Pulmonary artery endothelial cell (primary cell): Measurements from ENCODE around the gene MAP7. TPM values are rescaled to one million over a fixed set of nuclear protein-coding genes. Genes with fewer than 3 reads are reported as not detected.

Source experiments
- DNase-seq: peaks from one replicate; pipeline ENCODE4 v3.0.0-alpha.2; 2011; ENCODE audit warnings: low read depth, low spot score
- total RNA-seq: library from RNA; depleted of rRNA; stranded (reverse); fragments of >200 nt; gene quantifications from 2 replicates; pipeline ENCODE4 v1.2.3, GENCODE V29; 2014

MAP7 gene
- total RNA-seq, 1 donor from 2014 or later, result 0.66 TPM

DNA sequence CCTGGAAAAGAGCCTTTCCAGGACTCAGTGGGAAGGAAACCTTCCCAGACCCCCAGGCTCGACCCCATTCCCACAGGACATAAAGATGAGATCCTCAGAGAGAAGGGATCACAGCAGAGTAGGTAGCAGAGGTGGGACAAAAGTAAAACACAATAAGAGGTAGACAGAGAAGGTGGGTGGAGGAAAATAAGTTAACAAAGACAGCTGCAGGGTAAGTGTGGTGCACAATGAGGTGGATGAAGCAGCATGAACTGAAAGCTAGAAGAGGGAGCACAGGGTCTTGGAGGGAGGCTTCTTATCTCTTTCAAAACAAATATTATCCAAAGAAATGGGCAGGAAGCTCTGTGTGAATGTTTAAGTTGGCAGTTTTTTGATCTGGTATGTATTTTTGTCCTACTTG, 14.0 kb upstream of the MAP7 start:
- DNase-seq, result no peak

DNA sequence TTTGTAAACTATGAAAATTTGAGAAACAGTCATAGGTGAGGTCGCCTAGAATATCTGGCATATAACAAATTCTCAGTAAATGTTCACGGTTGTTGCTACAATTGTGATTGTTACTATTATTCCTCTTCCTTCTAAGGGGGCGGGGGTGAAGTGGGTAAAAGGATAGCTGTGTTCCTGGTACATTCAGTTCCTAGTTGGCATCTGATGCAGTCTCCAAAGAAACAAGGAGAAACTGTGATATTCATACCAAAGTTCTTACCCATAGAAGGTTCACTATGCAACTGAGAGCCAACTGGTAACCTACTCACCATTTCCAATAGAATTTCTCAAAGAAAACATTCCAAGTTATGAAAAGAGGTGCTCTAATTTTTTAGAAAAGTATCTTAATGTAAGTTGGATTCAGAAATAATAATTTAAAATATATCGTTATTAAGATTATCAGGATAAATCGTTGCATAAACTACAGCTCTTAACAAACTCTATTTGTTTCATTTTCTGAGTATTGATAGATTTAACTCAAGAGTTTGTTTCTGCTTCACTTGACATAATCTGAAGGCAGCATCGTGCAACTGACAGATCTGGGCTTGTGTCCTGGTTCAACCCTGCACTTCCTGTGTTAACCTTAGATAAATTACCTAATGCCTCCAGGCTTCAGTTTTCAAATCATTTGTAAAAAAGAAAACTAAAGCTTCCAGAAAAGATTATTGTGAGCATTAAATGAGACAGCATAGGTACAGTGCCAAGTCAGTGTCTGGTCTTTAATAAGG, 13.3 kb upstream of the MAP7 start:
- no peak for DNase-seq

DNA sequence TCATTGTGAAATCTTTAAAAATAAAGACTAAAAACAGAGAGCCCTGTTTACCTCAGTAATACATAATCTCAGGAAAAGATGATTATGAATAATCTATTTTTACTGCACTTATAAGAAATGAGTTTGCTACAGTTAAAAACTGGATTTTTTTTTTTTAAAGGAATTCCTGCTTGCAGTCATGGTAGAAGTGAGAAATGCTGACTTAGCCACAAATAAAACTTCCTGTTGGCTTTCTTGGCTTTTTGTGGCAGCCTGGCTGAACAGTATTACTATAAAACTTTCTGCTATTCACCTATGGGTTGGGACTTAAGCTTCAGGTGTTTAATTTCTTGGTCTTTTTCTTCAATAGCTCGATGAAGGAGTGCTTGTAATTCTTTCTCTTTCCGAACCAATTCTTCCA, 12.0 kb upstream of the MAP7 start:
- no peak for DNase-seq

DNA sequence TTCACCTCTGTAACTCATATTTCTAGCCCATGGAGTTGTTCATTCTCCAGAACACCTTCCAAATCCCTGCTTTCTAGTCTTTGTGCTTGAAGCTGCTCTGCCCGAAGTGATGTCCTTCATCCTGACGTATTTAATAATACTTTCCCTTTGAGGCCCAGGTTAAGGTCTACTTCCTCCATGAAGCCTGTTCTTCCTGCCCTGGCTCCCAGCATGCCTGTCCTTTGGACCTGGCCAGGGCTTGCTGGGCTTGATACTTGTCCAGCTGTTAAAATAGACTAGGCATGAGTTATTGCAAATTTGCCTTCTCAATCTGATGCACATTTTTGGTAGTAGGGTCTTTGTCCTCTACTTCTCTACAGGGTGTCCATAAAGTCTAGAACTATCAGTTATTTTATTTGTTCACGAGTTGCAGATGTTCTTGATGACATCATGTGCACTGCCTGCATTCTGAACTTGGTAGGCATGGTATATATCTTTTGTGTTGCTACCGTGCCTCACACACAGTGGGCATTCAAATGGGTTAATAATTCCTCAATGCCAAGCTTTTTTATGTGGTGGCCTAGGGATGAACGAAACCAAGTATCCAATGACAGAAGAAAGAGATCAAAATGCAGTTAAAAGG, 3.1 kb upstream of the MAP7 start:
- no peak for DNase-seq

DNA sequence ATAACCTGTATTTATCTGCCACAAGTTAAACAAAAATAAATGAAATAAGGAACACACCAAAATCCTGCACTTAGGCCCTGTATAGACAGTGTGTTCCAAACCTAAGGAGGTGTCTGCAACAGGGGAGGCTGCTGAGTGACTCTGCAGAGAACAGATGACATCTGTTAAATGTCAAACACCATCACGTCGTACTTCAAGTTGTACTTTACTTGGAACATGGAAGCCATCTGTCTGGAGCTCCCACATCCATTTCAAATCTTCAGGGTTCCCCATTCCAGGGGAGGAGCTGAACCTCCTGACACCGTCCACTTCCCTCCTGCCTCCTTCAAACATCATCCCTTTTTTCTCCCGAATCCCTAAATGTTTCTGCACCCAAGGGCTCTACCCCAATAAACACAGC, 1.8 kb upstream of the MAP7 start:
- no peak for DNase-seq

DNA sequence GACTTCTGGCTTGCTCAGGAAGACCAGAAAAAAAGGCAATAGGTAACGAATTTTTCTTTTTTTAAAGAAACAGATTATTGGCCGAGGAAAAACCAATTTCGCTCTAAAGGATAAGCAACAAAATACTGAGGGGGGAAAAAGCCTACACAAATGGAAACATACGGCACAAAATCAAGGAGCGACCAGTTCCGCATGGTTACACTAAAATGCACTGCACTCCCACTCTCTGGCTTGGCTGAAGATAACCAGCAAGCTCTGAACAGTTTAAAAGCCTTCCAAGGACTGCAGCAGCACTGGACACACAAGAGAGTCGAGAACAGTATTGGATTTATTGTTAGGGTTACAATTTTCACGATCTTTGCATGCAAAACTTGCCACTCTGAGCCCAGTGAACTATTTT, 881 bp upstream of the MAP7 start:
- no peak for DNase-seq

DNA sequence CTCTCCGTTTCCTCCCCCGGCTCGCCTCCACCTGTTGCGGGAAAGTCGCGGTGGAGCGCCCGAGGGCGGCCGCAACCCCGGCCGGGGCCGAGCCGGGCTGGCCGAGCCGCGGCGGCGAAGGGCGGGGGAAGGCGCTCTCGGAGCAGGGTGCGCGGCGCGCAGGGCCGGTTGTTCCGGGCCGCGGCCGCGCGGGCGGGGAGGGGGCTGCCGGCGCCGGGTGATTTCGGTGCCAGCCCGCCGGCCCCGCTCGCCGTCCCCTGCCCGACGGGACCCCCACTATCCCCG, 235 bp downstream of the MAP7 start:
- no peak for DNase-seq

DNA sequence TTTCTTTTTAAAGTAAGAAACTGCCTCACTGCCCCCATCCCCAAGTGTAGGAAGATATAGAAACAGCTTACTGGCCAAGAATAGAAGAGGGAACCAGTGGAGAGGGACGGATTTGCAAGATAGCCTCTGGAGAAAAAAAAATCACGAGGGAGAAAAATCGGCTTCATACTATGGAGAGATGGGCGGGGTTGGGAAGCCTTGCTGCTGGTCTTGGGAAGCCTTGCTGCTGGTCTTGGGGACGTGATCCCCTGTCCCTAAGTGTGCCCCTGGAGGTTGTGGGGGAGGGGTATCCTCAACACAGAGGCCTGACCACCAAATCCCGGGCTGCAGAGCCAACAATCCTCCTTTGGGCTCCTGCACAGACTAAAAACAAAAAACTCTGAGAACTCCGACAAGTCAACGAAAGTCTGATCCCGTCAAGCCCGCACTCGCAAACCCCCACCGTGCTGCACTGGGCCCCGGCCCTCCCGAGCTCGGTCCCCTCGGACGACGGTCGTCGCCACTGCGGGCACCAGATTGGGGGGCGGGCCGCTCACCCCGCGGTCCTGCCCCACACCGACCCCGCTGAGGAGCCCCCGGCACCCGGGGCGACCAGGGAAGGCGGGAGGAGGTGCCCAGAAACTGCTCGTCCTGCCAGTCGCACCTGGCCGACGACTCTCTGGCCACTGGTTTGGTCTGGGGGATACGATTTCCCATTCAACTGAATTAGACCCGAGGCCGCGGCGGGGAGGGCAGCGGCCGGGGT, 750 bp downstream of the MAP7 start:
- DNase-seq, result no peak

DNA sequence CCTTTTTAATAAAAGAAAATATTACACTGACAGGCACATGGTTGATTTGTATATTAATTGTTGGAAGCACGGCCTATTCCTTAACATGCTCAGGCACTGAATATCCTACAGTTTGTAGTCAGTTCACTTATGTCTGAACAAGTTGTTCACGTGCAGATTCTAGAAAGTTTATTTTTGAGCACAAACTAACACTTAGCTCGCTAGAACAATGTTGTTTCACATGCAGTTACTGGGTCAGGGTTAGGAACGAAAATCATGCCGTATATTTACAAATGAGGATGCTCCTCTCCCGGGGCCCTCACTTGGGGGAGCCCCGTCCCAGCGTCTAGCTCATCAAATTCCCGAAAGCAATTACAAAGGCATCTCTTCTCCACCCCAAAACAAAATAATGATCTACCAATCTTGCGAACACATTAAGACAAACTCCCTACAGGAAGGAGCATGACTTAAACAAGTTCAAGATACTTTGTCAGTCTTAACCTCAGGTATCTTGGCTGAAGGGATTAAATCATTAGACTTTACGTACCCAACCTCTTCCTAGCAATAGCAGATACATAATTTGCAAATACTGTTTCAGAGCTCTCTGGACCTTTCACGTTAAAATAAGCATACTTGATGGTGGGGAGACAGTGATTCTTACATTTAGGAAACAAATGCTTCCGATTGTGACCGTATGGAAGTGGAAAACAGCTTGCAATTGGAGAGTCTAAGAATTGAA, 1.5 kb downstream of the MAP7 start:
- no peak for DNase-seq

DNA sequence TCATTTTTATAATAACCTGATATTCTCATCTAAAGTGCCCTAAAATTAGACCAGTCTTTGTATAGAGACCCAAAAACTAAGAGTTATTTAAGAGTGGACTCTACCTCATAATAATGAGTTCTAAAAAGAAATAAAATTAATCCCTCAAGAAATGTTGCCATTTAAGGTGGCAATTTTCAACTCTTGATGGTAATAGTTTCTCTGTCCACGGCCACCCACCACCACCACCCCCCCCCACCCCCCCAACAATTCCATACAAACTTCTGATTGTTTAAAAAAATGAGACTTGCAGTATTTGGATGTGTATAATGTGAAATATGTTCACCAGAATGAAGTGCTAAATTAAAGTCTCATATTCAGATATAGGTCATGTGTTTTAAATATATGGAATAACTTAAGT, 2.4 kb downstream of the MAP7 start:
- DNase-seq, result no peak

DNA sequence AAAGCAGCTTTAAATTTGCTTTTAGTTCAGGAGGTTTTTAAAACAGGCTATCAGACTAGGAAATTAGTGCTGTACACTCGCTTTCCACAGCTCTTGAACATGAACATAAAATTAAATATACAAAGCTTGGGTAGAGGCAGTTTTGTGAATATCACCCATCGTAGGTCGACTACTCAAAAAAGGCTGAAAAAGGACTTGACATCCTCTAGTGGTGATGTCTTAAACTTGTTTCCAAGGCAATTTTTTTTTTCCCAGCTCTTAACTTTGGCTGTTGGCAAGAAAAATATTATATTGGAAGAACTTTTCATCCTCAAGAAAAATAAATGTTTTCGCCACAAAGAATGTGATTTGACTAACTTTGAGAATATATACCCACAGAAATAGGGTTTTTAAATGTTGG, 2.9 kb downstream of the MAP7 start:
- no peak for DNase-seq

DNA sequence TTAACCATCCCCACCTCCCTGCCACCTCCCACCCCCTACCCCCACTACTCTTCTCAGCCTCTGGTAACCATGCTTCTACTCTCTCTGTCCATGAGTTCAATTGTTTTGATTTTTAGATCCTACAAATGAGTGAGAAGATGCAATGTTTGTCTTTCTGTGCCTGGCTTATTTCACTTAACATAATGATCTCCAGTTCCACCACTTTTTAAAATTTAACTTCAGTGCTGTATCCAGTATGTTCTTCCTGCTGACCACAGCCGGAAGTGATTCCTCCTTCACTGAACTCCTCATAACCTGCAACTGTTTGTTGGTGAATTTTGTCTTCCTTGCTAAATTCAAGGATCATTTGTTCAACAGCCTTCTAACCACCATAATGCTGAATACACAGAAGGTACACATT, 3.9 kb downstream of the MAP7 start:
- no peak for DNase-seq

DNA sequence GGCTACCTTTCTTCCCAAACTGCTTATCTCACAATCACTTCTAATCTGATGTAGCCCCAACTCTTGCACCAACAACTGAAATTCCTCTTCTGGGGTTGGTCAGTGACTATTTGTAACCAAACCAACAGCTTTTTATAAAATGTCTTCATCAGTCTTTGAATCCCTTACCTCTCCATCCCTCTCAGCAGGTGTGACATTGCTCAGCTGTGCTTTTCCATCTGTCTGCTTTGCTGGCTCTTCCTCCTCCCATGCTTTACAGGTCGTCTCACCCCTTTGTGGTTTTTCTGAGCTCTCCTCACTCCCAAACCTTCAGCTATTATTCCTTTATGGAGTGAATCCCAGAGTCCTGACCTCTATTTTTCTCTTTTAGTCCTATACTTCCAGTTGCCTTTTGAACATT, 5.9 kb downstream of the MAP7 start:
- DNase-seq, result no peak

DNA sequence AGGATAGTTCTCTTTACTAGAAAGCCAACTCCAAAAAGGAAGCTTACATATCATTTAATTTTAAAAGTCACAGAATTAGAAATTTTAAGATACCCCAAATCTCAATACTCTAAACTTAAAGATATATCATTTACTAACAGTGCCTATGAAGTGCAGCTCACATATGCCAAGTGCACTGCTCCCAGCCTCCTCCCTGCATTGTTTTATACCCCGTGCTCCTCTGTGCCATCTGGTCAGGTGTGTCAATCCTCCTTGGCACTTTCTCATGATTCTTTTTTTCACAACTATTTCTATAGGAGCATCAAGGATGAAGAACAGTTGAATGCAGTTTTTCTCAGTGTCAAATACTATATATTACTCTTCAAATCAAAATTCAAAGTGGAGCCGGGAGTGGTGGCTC, 8.8 kb downstream of the MAP7 start:
- DNase-seq, result no peak

DNA sequence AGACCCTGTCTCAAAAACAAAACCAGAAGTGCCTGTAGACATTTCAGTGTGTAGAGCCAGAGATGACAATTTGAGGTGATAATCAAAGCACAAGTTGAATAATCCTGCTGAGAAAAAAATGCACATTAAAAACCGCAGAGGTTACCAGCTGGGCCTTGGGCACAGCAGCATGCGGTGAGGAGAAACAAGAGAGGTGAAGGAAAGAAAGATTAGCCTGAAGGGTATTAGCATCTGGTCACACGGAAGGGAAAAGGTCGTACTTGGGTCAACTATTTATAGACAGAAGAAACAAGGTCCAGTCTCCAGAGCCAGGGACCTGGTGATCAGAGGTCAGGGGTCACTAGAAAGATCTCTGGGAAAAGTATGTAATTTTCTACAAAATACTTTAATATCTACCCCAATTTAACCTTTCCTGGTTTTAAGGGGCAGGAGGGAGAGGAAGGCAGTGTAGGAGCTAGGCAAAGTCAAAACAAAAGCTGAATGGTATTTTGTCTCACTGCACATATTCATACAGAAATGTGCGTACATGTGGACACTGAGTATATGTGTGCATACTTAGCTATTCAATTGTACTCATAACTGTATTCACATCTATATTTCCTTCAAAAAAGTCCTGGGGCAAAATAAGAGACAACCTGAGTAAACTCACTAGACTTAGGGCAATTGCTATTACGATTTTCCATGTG, 10.1 kb downstream of the MAP7 start:
- no peak for DNase-seq

DNA sequence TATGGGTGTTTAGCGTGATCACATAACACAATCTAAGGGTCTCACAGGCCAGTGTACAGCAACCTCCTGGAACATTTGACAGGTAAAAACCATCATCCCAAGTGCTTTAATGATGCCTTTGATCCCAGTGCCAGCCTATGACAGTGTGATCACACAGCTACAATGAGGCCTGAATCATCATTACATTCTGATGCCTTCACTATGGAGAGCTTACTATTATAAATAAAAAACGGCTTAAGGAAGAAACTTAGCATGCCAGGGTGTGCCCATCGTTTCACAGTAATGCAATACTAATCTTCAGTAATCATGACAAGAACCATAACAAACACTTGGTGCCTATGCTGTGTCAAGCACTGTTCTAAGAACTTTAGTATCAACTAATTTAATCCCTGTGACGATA, 11.4 kb downstream of the MAP7 start:
- DNase-seq, result no peak

DNA sequence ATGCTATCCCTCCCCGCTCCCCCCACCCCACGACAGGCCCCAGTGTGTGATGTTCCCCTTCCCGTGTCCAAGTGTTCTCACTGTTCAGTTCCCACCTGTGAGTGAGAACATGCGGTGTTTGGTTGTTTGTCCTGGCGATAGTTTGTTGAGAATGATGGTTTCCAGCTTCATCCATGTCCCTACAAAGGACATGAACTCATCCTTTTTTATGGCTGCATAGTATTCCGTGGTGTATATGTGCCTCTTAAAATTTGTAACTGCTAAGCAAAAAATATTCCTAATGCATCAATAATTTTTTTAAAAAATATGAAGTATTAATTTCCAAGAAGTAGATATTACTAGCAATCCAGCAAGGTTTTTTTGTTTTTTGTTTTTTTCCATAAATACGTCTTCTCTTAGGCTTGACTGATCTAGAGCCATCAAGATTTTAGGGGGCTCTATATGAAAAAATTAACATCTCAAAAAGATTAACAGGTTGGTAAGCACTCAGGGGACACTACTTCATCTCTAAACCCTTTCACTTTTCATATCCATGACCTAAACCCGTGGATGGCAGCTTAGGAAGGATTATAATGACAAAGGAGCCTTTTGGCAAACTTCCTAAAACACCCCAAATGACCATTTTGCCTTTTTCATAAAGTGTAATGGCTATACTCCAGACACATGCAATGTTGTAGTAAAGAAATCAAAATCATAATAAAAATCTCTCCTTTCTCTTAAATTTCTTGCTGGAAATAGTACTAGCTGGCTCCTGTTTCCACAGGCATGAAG, 14.2 kb downstream of the MAP7 start:
- DNase-seq, result no peak

DNA sequence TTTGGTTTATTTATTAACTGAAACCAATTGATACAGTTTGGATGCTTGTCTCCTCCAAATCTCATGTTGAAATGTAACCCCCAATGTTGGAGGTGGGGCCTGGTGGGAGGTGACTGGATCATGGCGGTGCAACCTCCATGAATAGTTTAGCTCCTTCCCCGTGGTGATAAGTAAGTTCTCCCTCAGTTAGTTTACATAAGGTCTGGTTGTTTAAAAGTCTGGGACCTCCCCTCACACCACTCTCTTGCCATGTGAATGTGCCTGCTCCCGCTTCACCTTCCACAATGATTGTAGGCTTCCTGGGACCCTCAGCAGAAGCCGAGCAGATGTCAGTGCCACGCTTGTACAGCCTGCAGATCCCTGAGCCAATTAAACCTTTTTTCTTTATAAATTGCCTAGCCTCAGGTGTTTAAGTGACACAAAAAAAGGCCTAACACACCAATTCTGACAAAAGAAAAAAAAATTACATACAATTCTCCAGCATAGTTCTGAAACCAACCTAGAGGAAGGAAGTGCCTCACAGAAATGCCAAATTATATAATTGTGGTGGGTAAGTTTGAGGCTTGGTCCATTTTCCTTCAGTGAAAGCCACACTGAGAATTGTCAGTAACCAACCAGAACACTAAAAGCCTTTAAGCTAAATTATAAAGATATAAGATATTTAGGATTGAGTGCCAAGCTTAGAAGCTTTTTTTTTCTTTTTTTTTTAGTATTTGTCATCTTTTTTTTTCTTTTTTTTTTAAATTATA, 15.0 kb downstream of the MAP7 start:
- DNase-seq, result no peak

DNA sequence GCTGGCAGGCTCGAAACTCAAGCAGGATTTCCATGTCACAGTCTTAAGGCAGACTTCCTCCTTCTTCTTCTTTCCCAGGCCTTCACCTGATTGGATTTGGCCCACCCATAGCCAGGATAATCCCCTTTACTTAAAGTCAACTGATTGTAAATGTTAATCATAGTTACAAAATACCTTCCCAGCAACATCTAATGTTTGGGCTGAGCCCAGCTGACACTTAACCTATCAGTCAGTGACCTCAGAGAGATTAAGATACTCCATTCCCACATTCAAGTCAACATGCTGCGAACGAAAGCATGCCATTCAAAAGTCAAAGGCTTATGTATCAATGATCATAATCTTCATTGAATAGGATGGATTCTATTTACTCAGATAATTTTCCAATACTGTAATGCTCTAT, 16.0 kb downstream of the MAP7 start:
- DNase-seq, result no peak

DNA sequence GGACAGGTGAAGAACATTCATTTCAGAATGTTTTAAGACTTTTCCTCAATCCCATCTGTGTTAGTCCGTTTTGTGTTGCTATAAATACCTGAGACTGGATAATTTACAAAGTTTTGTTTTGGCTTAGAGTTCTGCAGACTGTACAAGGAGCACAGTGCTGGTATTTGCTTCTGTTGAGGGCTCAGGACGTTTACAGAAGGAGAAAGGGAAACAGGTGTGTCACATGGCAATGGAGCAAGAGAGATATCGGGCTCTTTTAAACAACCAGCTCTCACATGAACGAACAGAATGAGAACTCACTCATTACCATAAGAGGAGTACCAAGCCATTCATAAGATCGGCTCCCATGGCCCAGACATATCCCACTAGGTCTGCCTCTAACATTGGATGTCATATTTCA, 16.7 kb downstream of the MAP7 start:
- no peak for DNase-seq
